GM12878 (cell line): Measurements from ENCODE around the gene TUSC1. TPM values are rescaled to one million over a fixed set of nuclear protein-coding genes. Genes with fewer than 3 reads are reported as not detected.

ENCODE experiments used
- ATAC-seq: fragments of 200-7000 bp; cut with Tn5 transposase; 3 replicates; pipeline ENCODE4 v1.9.1; 2020; ENCODE audit warnings: mild to moderate bottlenecking, moderate library complexity
- Bru-seq: library from RNA; stranded (reverse); fragments of 400-500 nt; gene quantifications from one replicate; lab custom pipeline; 2021; lab: Mats Ljungman, UMichigan
- BruChase-seq, 2 experiments: library from RNA; stranded (reverse); fragments of 400-500 nt; gene quantifications; one replicate each; lab custom pipeline; 2021; lab: Mats Ljungman, UMichigan
- BruUV-seq: library from RNA; stranded (reverse); fragments of 400-500 nt; replicated peaks from 2 replicates; lab custom pipeline; 2021; lab: Mats Ljungman, UMichigan
- CTCF ChIA-PET: fragments of 300-600 bp; sonication (Branson Sonifier 250); formaldehyde crosslinking; extraction: SDS; loops from one replicate; lab custom pipeline; 2021; ENCODE audit warnings: inconsistent platforms; lab: Yijun Ruan, JAX
- POLR2A ChIA-PET: fragments of 350-600 bp; formaldehyde crosslinking; extraction: SDS; loops from one replicate; lab custom pipeline; 2021; ENCODE audit warnings: inconsistent platforms; lab: Charles Lee
- RAD21 ChIA-PET: fragments of 300-600 bp; sonication (Branson Sonifier 250); formaldehyde crosslinking; loops from one replicate; lab custom pipeline; 2023; ENCODE audit warnings: antibody characterized with exemption; ENCODE audit not compliant: unreplicated experiment; lab: Charles Lee
- SMC1A ChIA-PET: fragments of 300-600 bp; sonication (Branson Sonifier 250); formaldehyde crosslinking; loops from one replicate; lab custom pipeline; 2023; ENCODE audit not compliant: unreplicated experiment, uncharacterized antibody; lab: Charles Lee
- DNase-seq: peaks from one replicate; pipeline ENCODE4 v3.0.0-alpha.2; 2011; ENCODE audit warnings: low read depth, low spot score
- FAIRE-seq: peaks from 3 replicates; lab custom pipeline; 2011; peaks lifted over from hg19 to GRCh38; lab: Jason Lieb, UNC
- H2AFZ ChIP-seq: 2 replicates; pipeline ENCODE4 v1.6.0; 2011; ENCODE audit warnings: low read depth, low read length, control low read depth; ENCODE audit not compliant: control insufficient read depth
- H3K27ac ChIP-seq: 2 replicates; pipeline ENCODE4 v1.5.1; 2011; ENCODE audit warnings: control low read depth; ENCODE audit not compliant: control insufficient read depth, insufficient read depth
- H3K27me3 ChIP-seq, 2 experiments: replicated peaks in 1 of 2; 2 replicates each; pipeline versions ENCODE4 v1.6.0 to v1.6.1; 2011; ENCODE audit warnings: low read length in 1 of 2; ENCODE audit not compliant: control insufficient read depth in 2 of 2, insufficient read depth in 2 of 2
- H3K36me3 ChIP-seq, 2 experiments: 2 replicates each; pipeline ENCODE4 v1.5.1; 2011; ENCODE audit warnings: low read length in 1 of 2; ENCODE audit not compliant: control insufficient read depth in 2 of 2, insufficient read depth in 2 of 2
- H3K4me1 ChIP-seq: 2 replicates; pipeline ENCODE4 v1.6.1; 2011; ENCODE audit warnings: mild to moderate bottlenecking, low read length, moderate library complexity, mixed read lengths; ENCODE audit not compliant: control insufficient read depth, insufficient read depth
- H3K4me2 ChIP-seq: 2 replicates; pipeline ENCODE4 v1.6.0; 2011; ENCODE audit warnings: control low read depth; ENCODE audit not compliant: control insufficient read depth, insufficient read depth
- H3K4me3 ChIP-seq: fragments of 200-600 bp; sonication (generic); 2 replicates; pipeline ENCODE4 v1.5.1; 2016
- H3K79me2 ChIP-seq: 2 replicates; pipeline ENCODE4 v1.6.0; 2011; ENCODE audit warnings: low read length; ENCODE audit not compliant: control insufficient read depth, insufficient read depth
- H3K9ac ChIP-seq: 2 replicates; pipeline ENCODE4 v1.8.0; 2011; ENCODE audit warnings: low read length, control low read depth, mixed read lengths; ENCODE audit not compliant: control insufficient read depth, insufficient read depth
- H3K9me3 ChIP-seq: replicated peaks from 3 replicates; pipeline ENCODE4 v1.5.1; 2011; ENCODE audit warnings: mild to moderate bottlenecking, low read length; ENCODE audit not compliant: control insufficient read depth, insufficient read depth
- H4K20me1 ChIP-seq: 2 replicates; pipeline ENCODE4 v1.6.0; 2011; ENCODE audit not compliant: control insufficient read depth, insufficient read depth
- NFIC ChIP-seq: IDR thresholded peaks from 2 replicates; pipeline ENCODE4 v1.6.1; 2012; ENCODE audit warnings: low read depth, mild to moderate bottlenecking, inconsistent platforms, low read length, moderate library complexity
- SIX5 ChIP-seq: IDR thresholded peaks from 2 replicates; pipeline ENCODE4 v1.6.1; 2011; ENCODE audit warnings: mild to moderate bottlenecking, low read depth, low read length, moderate library complexity; ENCODE audit not compliant: severe bottlenecking
- ZBTB33 ChIP-seq: fragments of 450-650 bp; IDR thresholded peaks from 2 replicates; pipeline ENCODE4 v1.6.1; 2017; ENCODE audit warnings: mild to moderate bottlenecking
- WGBS: methylation state at CpG from one replicate; pipeline ENCODE4 v1.1.6; 2016; ENCODE audit warnings: low lambda C conversion rate; ENCODE audit not compliant: insufficient replicate concordance, insufficient coverage; ENCODE audit errors: missing lambda C conversion rate; 5-methylcytosine and 5-hydroxymethylcytosine counted together
- in situ Hi-C: fragments of 300-500 bp; cut with MboI; formaldehyde crosslinking; loops from 9 replicates; pipeline ENCODE4 v1.14.3; 2018; ENCODE audit warnings: mixed read lengths
- intact Hi-C: fragments of 100-400 bp; cut with micrococcal nuclease; formaldehyde crosslinking; loops from one replicate; pipeline ENCODE4 v1.14.2; 2022; ENCODE audit not compliant: unreplicated experiment
- long read RNA-seq, 2 experiments: library from polyadenylated mRNA; unstranded; transcript quantifications; one replicate each; pipeline ENCODE4 v2.0.0, GENCODE V29; 2019 to 2020
- polyA minus RNA-seq, 3 experiments: library from RNA; depleted of rRNA, polyadenylated mRNA; stranded (reverse); fragments of >200 nt; gene quantifications; 2 replicates each; pipeline ENCODE4 v1.2.3, GENCODE V29; 2011
- polyA plus RNA-seq, 11 experiments: library from polyadenylated mRNA; depleted of rRNA in 4 of 11; unstranded in 6 of 11; stranded (reverse) in 5 of 11; fragments of >200 nt; fragmentation: Nextera tagmentation in 4 of 11; fragmentation: Illumina TruSeq in 1 of 11; extraction: Ambion mirVana in 4 of 11; extraction: Trizol in 1 of 11; gene quantifications; 1 replicate in 1 of 11; 2 replicates in 10 of 11; pipeline versions ENCODE4 v1.2.1 to v1.2.3, GENCODE V29; 2011 to 2016; ENCODE audit warnings: inconsistent platforms in 2 of 11, missing spikeins in 2 of 11, low read depth in 1 of 11
- total RNA-seq, 4 experiments: library from RNA; depleted of rRNA in 3 of 4; stranded (reverse); fragments of >200 nt in 3 of 4; fragmentation: Illumina TruSeq in 1 of 4; extraction: Trizol in 1 of 4; gene quantifications; 2 replicates each; pipeline versions ENCODE4 v1.2.1 to v1.2.3, GENCODE V29; 2013 to 2021
- TF ChIP-seq, protein P1 (sequence below): fragments of 450-650 bp; IDR thresholded peaks from 2 replicates; pipeline ENCODE4 v1.6.1; 2016; ENCODE audit warnings: mild to moderate bottlenecking, moderate library complexity, borderline replicate concordance
- TF ChIP-seq, protein P2 (sequence below): fragments of 450-650 bp; IDR thresholded peaks from 2 replicates; pipeline ENCODE4 v1.6.1; 2016; ENCODE audit warnings: mild to moderate bottlenecking
- TF ChIP-seq, protein P3 (sequence below): IDR thresholded peaks from 2 replicates; pipeline ENCODE4 v1.6.1; 2012; ENCODE audit warnings: improper control_type of control experiment, low read depth, low read length; ENCODE audit not compliant: insufficient replicate concordance

The TUSC1 gene
- 0.19 TPM in 1 of 2 replicates, not detected in the other for total RNA-seq (2013; cell fraction: nucleolus; rRNA removed)
- total RNA-seq (2014; rRNA removed) (not detected in 2 replicates), total RNA-seq (2014; rRNA removed; fragmentation: Illumina TruSeq; extraction: Trizol) (not detected in 2 replicates), total RNA-seq (2021) (not detected in 2 replicates), polyA plus RNA-seq (2011; rRNA removed) (not detected in 2 replicates), polyA plus RNA-seq (2014; fragmentation: Illumina TruSeq; extraction: Trizol) (not detected in 2 replicates), polyA plus RNA-seq (2014; fragmentation: Nextera tagmentation; extraction: Ambion mirVana) (not detected), polyA plus RNA-seq (2014; rRNA removed) (0.06 TPM in 1 of 2 replicates, not detected in the other), polyA plus RNA-seq (2016; fragmentation: Nextera tagmentation; extraction: Ambion mirVana) (not detected), polyA minus RNA-seq (2011; rRNA and poly(A)+ RNA removed) (not detected in 2 replicates), Bru-seq, nascent RNA (percentile 22 among the genes with signal in this experiment), BruChase-seq, experiment 1, labeled RNA remaining after a 6-hour chase (not detected), BruChase-seq, experiment 2, labeled RNA remaining after a 2-hour chase (percentile 19 among the genes with signal in this experiment)
- polyA plus RNA-seq (2011; ENCODE audit: low read depth) = not detected
- not detected in 2 replicates for polyA plus RNA-seq (2011; cell fraction: cytosol; rRNA removed)
- polyA plus RNA-seq (2011; cell fraction: nucleus; rRNA removed) = not detected in 2 replicates
- polyA plus RNA-seq (2012) = 0.09 and 0.10 TPM in 2 replicates
- not detected in 2 replicates for polyA minus RNA-seq (2011; cell fraction: cytosol; rRNA and poly(A)+ RNA removed)
- 0.12 TPM in 1 of 2 replicates, not detected in the other for polyA minus RNA-seq (2011; cell fraction: nucleus; rRNA and poly(A)+ RNA removed)
- long read RNA-seq, experiment 1 = 0 reads
- long read RNA-seq, experiment 2 = 0 reads

DNA sequence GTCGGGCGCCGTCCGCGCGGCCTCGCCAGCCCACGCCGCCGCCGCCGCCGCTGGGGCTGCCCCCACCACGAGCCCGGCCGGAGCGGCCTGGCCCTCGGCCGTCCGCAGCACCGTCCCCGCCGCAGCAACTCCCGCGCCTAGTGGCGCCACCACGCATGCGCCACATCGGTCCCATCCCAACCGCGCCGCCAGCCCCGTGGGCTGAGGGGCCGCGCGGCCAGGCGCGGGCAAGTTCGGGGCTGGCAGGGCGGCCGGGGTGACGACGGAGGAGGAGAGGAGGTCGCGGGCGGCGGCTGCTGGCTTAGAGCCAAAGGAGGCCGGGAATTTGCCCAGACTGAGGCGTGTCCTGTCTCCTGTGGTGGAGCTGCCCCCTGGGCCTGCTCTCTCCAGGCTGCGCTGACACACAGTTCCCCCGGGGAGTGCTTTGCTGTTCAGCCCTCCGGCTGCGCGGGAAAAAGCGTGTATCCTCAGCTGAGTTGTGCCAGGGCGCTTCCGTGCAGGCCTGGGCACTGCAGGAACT lies at the start of gene TUSC1:
Gene TUSC1, minus strand, starts transcription at position 298 of the 520 bp plus-strand sequence. Its CDS starts 132 bp downstream, at position 166.
- no peak within 1 kb of the TSS for H3K4me3 ChIP-seq
- H3K36me3 ChIP-seq = no peaks in the 10 kb centered on the region
- ChIA-PET RAD21 (no interaction called here), SMC1A (no interaction called here), CTCF (no interaction called here), POLR2A (no interaction called here)
- no peak within 1 kb of the TSS for H3K4me2 ChIP-seq
- no peaks in the 10 kb centered on the region for H3K4me1 ChIP-seq
- H3K27me3 ChIP-seq = no peaks in the 10 kb centered on the region; a peak in 1 of 4 replicates
- 7% methylated on average over 32 of the region's 57 CpGs for WGBS
- H2AFZ ChIP-seq = no peak within 1 kb of the TSS
- in situ Hi-C loops (no loop called here), intact Hi-C loops (no loop called here)
- H3K27ac ChIP-seq = no peak within 1 kb of the TSS
- no peaks in the 10 kb centered on the region for H4K20me1 ChIP-seq
- no peak for FAIRE-seq
- BruUV-seq = no TSS peak
- H3K9ac ChIP-seq = no peak within 1 kb of the TSS
- H3K79me2 ChIP-seq = no peaks in the 10 kb centered on the region
- ATAC-seq = peak; percentile 25; the same call in 2 of the 3 replicates
- H3K9me3 ChIP-seq = no peaks in the 10 kb centered on the region; the same call in 2 of the 3 replicates
- no peak for DNase-seq
- TF ChIP-seq, protein P1, sequence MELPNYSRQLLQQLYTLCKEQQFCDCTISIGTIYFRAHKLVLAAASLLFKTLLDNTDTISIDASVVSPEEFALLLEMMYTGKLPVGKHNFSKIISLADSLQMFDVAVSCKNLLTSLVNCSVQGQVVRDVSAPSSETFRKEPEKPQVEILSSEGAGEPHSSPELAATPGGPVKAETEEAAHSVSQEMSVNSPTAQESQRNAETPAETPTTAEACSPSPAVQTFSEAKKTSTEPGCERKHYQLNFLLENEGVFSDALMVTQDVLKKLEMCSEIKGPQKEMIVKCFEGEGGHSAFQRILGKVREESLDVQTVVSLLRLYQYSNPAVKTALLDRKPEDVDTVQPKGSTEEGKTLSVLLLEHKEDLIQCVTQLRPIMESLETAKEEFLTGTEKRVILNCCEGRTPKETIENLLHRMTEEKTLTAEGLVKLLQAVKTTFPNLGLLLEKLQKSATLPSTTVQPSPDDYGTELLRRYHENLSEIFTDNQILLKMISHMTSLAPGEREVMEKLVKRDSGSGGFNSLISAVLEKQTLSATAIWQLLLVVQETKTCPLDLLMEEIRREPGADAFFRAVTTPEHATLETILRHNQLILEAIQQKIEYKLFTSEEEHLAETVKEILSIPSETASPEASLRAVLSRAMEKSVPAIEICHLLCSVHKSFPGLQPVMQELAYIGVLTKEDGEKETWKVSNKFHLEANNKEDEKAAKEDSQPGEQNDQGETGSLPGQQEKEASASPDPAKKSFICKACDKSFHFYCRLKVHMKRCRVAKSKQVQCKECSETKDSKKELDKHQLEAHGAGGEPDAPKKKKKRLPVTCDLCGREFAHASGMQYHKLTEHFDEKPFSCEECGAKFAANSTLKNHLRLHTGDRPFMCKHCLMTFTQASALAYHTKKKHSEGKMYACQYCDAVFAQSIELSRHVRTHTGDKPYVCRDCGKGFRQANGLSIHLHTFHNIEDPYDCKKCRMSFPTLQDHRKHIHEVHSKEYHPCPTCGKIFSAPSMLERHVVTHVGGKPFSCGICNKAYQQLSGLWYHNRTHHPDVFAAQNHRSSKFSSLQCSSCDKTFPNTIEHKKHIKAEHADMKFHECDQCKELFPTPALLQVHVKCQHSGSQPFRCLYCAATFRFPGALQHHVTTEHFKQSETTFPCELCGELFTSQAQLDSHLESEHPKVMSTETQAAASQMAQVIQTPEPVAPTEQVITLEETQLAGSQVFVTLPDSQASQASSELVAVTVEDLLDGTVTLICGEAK = no peak
- no peak for TF ChIP-seq ZBTB33
- TF ChIP-seq, protein P2, sequence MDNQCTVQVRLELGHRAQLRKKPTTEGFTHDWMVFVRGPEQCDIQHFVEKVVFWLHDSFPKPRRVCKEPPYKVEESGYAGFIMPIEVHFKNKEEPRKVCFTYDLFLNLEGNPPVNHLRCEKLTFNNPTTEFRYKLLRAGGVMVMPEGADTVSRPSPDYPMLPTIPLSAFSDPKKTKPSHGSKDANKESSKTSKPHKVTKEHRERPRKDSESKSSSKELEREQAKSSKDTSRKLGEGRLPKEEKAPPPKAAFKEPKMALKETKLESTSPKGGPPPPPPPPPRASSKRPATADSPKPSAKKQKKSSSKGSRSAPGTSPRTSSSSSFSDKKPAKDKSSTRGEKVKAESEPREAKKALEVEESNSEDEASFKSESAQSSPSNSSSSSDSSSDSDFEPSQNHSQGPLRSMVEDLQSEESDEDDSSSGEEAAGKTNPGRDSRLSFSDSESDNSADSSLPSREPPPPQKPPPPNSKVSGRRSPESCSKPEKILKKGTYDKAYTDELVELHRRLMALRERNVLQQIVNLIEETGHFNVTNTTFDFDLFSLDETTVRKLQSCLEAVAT = no peak
- TF ChIP-seq, protein P3, sequence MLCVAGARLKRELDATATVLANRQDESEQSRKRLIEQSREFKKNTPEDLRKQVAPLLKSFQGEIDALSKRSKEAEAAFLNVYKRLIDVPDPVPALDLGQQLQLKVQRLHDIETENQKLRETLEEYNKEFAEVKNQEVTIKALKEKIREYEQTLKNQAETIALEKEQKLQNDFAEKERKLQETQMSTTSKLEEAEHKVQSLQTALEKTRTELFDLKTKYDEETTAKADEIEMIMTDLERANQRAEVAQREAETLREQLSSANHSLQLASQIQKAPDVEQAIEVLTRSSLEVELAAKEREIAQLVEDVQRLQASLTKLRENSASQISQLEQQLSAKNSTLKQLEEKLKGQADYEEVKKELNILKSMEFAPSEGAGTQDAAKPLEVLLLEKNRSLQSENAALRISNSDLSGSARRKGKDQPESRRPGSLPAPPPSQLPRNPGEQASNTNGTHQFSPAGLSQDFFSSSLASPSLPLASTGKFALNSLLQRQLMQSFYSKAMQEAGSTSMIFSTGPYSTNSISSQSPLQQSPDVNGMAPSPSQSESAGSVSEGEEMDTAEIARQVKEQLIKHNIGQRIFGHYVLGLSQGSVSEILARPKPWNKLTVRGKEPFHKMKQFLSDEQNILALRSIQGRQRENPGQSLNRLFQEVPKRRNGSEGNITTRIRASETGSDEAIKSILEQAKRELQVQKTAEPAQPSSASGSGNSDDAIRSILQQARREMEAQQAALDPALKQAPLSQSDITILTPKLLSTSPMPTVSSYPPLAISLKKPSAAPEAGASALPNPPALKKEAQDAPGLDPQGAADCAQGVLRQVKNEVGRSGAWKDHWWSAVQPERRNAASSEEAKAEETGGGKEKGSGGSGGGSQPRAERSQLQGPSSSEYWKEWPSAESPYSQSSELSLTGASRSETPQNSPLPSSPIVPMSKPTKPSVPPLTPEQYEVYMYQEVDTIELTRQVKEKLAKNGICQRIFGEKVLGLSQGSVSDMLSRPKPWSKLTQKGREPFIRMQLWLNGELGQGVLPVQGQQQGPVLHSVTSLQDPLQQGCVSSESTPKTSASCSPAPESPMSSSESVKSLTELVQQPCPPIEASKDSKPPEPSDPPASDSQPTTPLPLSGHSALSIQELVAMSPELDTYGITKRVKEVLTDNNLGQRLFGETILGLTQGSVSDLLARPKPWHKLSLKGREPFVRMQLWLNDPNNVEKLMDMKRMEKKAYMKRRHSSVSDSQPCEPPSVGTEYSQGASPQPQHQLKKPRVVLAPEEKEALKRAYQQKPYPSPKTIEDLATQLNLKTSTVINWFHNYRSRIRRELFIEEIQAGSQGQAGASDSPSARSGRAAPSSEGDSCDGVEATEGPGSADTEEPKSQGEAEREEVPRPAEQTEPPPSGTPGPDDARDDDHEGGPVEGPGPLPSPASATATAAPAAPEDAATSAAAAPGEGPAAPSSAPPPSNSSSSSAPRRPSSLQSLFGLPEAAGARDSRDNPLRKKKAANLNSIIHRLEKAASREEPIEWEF = no peak
- TF ChIP-seq SIX5 = no peak
- TF ChIP-seq NFIC = no peak
